ENCODE measurements around the gene ZNF668. TPM values are rescaled to one million over a fixed set of nuclear protein-coding genes. Genes with fewer than 3 reads are reported as not detected.

Gene ZNF668
- total RNA-seq, 6 experiments from 2014 or later, result 2.0 to 4.6 (median 3.5) TPM

DNA sequence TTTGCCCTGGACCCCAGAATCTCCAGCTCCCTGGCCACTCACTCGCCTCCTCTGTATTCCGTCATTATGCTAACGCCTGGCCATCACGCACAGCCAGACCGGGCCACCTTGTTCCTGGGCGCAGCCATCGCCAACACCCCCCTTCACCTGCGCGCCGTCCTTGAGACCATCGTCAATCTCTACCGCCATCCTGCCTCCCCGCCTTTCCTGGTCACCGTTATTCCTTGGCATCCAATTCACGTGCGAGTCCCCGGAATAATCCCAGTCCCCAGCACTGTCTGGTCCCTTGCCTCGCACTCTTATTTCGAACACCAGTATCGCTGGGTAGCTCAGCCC lies 20.0 kb upstream of the ZNF668 start:
- ATAC-seq, result peak; percentile 7 to 28 (median 18)
- intact Hi-C loops (cut with DNase I), result loop anchor here in 1 of 2 donors (5.0 kb wide), 1 partner anchor 112 kb away; no protein-coding TSS in a partner anchor

DNA sequence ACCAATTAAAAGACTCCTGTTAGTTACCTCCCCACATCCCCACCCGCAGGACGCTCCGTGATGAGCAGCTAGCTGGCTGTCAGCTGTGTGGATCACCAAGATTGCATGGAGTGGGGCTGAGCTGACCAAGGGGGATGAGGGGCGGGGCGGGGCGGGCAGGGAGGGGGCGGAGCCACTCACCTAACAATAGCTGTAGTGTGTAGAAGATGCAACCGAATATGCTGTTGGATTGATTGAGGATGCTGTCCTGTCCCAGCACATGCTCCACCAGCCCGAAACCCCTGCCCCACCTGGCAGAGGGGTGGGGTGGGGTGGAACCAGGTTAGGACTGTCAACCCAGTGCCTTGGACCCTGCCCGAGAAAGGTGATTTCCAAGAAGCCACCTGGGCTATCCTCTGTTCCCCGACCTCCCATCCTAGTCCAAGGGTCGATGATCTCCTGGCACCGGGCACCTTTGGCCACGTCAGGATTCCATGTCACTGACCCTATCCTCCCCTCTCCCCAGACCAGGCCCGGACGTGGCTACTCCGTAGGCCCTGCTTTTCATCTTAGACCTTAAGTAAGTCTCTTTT lies 19.2 kb upstream of the ZNF668 start:
- H3K27me3 ChIP-seq, result no peaks in the 10 kb centered on the region
- DNase-seq (peak; percentile 77 to 83 (median 82)), ATAC-seq (peak; percentile 55 to 72 (median 64))
- peak overlapping the region; percentile 82 to 96 (median 94) for H3K4me3 ChIP-seq
- WGBS (ENCODE audit: insufficient coverage, low coverage, low lambda C conversion rate, missing lambda C conversion rate), result 12% methylated on average over 11 of the region's 17 CpGs
- H3K27ac ChIP-seq, result peak overlapping the region; percentile 82 to 90 (median 84)
- peaks cover 0 to 15% (median 0%) of the 10 kb centered on the region in 4 donors for H3K4me1 ChIP-seq
- H3K36me3 ChIP-seq, result peaks cover 0 to 38% (median 19%) of the 10 kb centered on the region in 4 donors
- intact Hi-C loops (cut with DNase I), result loop anchor here in 1 of 2 donors (5.0 kb wide), 1 partner anchor 111 kb away; no protein-coding TSS in a partner anchor
- peak; percentile 29 for TF ChIP-seq POLR2A (IDR thresholded peaks at IDR 0.05)
- TF ChIP-seq, protein P1, sequence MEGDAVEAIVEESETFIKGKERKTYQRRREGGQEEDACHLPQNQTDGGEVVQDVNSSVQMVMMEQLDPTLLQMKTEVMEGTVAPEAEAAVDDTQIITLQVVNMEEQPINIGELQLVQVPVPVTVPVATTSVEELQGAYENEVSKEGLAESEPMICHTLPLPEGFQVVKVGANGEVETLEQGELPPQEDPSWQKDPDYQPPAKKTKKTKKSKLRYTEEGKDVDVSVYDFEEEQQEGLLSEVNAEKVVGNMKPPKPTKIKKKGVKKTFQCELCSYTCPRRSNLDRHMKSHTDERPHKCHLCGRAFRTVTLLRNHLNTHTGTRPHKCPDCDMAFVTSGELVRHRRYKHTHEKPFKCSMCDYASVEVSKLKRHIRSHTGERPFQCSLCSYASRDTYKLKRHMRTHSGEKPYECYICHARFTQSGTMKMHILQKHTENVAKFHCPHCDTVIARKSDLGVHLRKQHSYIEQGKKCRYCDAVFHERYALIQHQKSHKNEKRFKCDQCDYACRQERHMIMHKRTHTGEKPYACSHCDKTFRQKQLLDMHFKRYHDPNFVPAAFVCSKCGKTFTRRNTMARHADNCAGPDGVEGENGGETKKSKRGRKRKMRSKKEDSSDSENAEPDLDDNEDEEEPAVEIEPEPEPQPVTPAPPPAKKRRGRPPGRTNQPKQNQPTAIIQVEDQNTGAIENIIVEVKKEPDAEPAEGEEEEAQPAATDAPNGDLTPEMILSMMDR (IDR thresholded peaks at IDR 0.05), result no peak
- H3K9me3 ChIP-seq, result no peaks in the 10 kb centered on the region

More for the DNA sequence above, 20.0 kb upstream of the ZNF668 start:
- H3K4me1 ChIP-seq, result peaks cover 0 to 15% (median 0%) of the 10 kb centered on the region in 4 donors
- peak in 1 of 3 donors; percentile 52 for DNase-seq
- TF ChIP-seq, protein P1 (IDR thresholded peaks at IDR 0.05), result no peak
- no peak for TF ChIP-seq POLR2A (IDR thresholded peaks at IDR 0.05)
- H3K36me3 ChIP-seq, result peaks cover 0 to 30% (median 17%) of the 10 kb centered on the region in 4 donors
- H3K27me3 ChIP-seq, result no peaks in the 10 kb centered on the region
- no peaks in the 10 kb centered on the region for H3K9me3 ChIP-seq
- peak overlapping the region; percentile 82 to 96 (median 94) for H3K4me3 ChIP-seq
- WGBS (ENCODE audit: insufficient coverage, low coverage, low lambda C conversion rate, missing lambda C conversion rate), result under 1% methylated on average over 12 of the region's 20 CpGs
- H3K27ac ChIP-seq, result peak overlapping the region; percentile 82 to 90 (median 84)

DNA sequence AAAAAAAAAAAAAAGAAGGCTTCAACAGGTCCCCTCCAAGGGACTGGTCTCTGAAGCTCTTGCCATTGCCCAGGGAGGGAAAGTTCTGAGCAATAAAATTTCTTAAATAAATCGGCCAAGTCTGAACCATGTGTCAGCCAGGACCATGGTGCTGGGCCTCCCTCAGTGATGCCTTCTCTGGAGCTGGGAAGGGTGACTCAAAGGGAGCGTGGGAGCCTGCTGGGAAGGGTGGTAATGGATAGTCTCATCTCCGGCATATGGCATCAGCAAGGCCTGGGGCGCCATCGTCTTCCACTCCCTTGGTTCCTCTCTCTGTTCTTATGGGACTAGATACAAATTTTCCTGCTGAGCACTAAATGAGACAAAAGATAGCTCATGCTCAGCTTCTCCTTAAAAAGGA lies 18.3 kb upstream of the ZNF668 start:
- Histone ChIP-seq H3K27me3 (no peaks in the 10 kb centered on the region), H3K36me3 (peaks cover 0 to 40% (median 22%) of the 10 kb centered on the region in 4 donors), H3K27ac (no peak overlapping the region), H3K9me3 (no peaks in the 10 kb centered on the region), H3K4me1 (peaks cover 0 to 15% (median 0%) of the 10 kb centered on the region in 4 donors), H3K4me3 (peak overlapping the region in 1 of 3 donors; percentile 96)
- WGBS (ENCODE audit: insufficient coverage, low coverage, low lambda C conversion rate, missing lambda C conversion rate), result 85% methylated on average over 2 of the region's 5 CpGs
- ATAC-seq (no peak), DNase-seq (no peak)
- intact Hi-C loops (cut with DNase I), result loop anchor here in 1 of 2 donors (5.0 kb wide), 1 partner anchor 110 kb away; no protein-coding TSS in a partner anchor
- TF ChIP-seq, protein P1 (IDR thresholded peaks at IDR 0.05), result no peak
- no peak for TF ChIP-seq POLR2A (IDR thresholded peaks at IDR 0.05)

- DNase-seq (no peak), ATAC-seq (no peak)
- TF ChIP-seq, protein P1 (IDR thresholded peaks at IDR 0.05), result no peak
- TF ChIP-seq POLR2A (IDR thresholded peaks at IDR 0.05), result no peak
- no peak overlapping the region for H3K27ac ChIP-seq
- H3K4me1 ChIP-seq, result peaks cover 0 to 15% (median 0%) of the 10 kb centered on the region in 4 donors
- intact Hi-C loops (cut with DNase I), result loop anchor here in 1 of 2 donors (5.0 kb wide), 1 partner anchor 108 kb away; no protein-coding TSS in a partner anchor
- H3K9me3 ChIP-seq, result no peaks in the 10 kb centered on the region
- peaks cover 0 to 54% (median 24%) of the 10 kb centered on the region in 4 donors for H3K36me3 ChIP-seq
- H3K4me3 ChIP-seq, result no peak overlapping the region
- no peaks in the 10 kb centered on the region for H3K27me3 ChIP-seq
- WGBS (ENCODE audit: insufficient coverage, low coverage, low lambda C conversion rate, missing lambda C conversion rate), result 78% methylated on average over 1 of the region's 2 CpGs
Measured at GRCh38 chr16:31090540-31090939, 16.5 kb upstream of the ZNF668 start.
